CD4-positive, alpha-beta T cell treated with Interleukin-2 at 100 ng/mL for 4 hours (primary cell): ENCODE results near the gene SYT5.
"Not testable (repeated sequence)": the region's sequence is repeated elsewhere in the genome, so short reads cannot be mapped to it uniquely, and the experiment has no call there.

Experiments used
- DNase-seq: peaks from one replicate; pipeline ENCODE4 v3.0.0-alpha.2; 2020; ENCODE audit warnings: low spot score

Gene SYT5

GRCh38 chr19:55172318-55172717 is 7.8 kb downstream of the SYT5 start:
- DNase-seq, result not testable (repeated sequence)

- no peak for DNase-seq
Measured at GRCh38 chr19:55171440-55171839, 8.6 kb downstream of the SYT5 start.

DNA sequence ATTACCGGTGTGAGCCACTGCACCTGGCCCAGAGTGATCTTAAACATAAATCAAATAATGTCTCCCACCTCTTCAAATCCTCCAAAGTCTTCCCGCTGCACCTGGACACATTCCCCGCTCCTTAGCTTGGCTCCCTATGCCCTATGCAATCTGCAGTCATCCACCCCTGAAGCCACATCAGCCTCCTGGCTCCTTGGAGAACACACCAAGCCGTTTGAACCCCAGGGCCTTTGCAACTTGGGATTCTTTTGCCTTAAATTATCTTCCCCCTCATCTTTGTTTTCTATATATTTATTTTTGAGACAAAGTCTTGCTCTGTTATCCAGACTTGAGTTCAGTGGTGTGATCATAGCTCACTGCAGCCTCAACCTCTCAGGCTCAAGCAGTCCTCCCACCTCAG is 11.0 kb downstream of the SYT5 start:
- no peak for DNase-seq

DNA sequence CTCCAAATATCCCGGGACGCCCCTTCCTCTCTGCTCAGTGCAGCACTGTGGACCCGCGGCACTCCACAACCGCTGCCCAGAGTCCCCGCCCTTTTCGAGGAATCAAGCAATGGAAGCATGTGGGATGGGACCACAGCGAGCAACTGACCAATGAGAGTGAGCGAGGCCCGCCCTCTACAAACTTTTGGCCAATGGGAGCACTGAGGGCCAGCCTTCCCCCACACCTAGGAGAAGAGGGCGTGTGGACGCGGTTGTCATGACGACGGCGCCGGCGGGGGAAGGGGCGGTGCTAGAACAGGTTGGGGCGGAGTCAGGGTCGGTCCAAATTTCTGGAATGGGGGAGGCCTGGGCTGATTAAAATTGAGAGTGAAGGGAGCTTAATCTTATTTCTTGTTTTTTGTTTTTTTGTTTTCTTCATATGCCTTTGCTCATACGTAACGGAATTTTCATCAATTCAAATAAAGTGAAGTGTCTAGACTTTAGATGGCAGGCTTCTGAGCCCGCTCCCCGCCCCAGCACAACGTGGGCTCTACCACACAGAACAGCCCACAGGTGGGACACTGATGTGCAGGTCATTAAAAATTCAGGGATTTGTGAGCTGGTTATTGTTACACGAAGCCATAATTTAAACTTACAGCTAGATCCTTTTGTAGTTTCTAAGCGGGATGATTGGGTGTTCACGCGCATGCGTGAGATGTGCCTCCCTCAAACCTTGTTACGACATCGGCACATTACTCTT is 13.4 kb downstream of the SYT5 start, which contains the start of gene DNAAF3:
Gene DNAAF3, minus strand, starts transcription at position 84 of the 739 bp plus-strand sequence. CDS start 200 bp downstream, outside the sequence.
- peak; percentile 75 for DNase-seq

DNA sequence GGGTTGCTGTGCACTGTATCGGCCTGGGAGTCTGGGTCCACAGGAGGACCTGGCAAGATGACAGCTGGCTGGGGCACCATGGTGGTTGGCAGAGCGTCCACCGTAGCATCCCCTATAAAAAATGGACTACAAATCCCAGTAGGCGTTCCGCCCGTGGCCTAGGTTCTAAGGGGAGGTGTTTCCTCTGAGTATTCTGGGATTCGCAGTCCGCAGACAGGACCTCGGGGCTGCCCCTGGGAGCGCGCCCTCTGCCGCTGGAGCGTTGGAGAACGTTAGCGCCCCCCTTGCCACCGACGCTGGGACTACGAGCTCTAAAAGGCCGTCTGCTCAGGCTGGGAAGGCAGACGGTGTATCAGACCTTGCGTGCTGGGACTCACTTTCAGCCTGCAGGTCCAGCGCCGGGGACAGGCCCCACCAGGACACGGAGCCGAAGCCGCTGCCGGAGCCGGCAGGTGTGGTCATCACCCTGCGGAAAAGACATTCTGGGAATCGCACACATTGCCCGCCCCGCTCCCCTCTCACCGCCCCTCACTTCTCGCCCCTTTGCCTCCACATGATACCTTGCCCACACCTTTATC is 14.0 kb downstream of the SYT5 start:
- peak; percentile 46 for DNase-seq

- DNase-seq, result no peak
Measured at GRCh38 chr19:55161571-55162322, 18.3 kb downstream of the SYT5 start.

- DNase-seq, result no peak
Measured at GRCh38 chr19:55160986-55161365, 19.1 kb downstream of the SYT5 start.

GRCh38 chr19:55160128-55160985 is 19.7 kb downstream of the SYT5 start:
- peak; percentile 84 for DNase-seq

DNA sequence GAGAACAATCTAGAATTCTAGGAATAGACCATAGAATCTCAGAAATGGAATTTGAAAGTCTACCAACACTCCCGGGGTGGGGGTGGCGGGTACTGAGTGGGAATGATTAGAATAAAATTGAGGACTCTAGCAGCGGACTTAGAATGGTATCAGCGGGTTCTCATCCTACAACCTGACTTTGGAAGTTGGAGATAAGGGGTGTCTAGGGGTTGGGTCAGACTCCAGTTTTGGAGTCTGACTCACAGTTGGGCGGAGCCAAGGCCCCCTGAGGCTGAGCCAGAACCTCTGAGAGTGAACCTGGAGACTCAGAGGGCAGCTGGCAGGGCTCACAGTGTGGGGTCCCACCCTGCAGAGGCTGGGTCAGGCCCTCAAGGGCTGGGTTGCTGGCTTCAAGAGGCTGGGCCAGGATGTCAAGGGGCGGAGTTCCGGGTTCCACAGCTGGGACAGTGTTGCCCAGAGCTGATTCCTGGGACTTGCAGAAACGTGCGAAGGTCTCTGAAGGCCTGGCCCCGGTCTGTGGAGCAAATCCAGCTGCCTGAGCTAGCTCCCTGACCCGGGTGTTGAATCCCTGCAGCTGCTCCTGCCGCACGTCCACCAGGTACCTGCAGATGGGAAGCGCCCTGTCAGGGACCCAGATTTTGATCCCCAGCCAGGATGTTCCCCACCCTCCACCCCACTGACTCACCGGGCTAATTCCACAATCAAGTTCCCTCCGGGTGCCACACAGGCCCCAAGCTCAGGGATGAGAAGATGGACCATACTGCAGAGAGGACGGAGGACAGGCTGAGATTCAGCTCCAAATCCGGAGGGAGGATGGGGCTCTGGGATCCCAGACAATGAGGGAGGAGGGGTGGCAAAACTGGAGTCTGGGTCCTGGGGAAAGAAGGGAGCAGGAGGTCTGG is 21.0 kb downstream of the SYT5 start:
- DNase-seq, result no peak

GRCh38 chr19:55158423-55158822 is 21.7 kb downstream of the SYT5 start:
- no peak for DNase-seq

DNA sequence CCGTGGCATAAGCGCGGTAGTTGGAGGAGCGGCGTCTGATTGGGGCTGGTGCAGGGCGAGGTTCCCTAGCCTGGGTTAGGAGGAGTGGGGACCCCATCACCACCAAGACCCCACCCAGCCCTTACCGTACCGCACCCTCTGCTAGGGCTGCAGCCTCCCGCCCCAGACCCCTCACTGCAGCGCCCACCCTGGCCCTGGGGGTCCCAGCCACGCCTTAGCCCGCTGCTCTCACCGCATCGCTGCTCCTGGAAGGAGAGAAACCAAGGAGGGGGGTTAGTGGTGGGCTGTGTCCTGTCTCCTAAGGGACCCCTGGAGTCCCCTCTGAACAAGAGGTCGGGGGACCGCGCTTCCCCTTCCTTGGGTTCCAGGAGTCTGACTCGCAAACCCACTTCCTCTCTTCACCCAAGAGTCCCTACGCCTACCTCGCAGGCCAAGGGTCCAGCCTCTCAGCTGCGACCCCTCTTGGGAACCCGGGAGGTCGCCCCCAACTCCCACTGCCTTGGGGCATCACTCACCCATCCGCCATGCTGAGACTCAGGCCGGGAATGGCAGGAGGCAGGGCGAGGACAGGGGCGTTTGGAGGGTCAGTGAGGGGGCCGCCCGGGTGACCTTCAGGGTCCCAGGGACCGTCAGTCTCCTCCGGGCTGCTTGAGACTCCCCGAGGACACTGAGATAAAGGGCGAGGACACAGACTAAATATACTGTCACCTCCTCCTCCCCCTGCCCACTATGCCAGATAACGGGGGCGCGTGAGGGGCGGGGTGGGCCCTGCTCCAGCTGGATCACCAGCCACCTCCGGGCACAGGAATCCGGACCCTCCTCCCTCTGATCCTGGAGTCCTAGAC is 22.8 kb downstream of the SYT5 start, which contains the start of gene TNNI3:
Gene TNNI3, minus strand, starts transcription at position 669 of the 845 bp plus-strand sequence. Its CDS starts 143 bp downstream, at position 526.
- no peak for DNase-seq

DNA sequence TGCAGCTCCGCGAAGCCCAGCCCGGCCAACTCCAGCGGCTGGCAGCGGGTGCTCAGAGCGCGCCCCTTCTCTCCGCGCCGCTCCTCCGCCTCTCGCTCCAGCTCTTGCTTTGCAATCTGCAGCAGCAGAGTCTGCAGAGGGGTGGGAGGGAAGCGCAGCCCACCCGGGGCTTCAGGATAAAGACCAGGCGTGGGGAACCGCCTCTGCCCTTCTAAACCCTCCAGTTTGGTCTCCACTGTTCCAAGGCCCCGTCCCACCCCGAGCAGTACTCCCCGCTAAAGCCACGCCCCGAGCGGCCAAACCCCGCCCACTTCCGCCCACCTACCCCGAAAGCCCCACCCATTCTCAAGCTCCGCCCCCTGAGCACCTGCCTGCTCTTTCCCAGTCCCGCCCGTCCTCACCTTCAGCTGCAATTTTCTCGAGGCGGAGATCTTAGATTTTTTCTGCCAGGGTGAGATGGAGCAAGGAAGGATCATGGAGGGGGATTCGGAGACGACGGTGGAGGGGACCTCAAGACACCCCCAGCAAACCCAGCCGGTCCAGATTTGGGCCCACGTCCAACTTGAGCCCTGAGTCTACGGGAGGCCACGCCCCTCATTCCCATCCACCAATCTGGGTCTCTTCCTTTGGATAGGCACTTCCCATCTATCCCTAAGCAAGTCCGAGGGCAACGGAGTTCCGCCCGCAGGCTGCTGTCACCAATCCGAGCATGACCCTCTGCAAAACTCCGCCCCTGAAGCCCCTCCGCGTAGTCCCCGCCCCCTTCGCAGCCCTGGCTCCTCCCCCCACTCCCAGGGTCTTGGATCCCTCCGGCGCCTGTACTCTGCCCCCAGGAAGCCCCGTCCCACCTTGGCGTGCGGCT is 23.7 kb downstream of the SYT5 start:
- DNase-seq, result peak; percentile 6

- DNase-seq, result not testable (repeated sequence)
Measured at GRCh38 chr19:55155784-55156183, 24.3 kb downstream of the SYT5 start.

GRCh38 chr19:55153652-55154264 is 26.3 kb downstream of the SYT5 start:
- DNase-seq, result no peak

DNA sequence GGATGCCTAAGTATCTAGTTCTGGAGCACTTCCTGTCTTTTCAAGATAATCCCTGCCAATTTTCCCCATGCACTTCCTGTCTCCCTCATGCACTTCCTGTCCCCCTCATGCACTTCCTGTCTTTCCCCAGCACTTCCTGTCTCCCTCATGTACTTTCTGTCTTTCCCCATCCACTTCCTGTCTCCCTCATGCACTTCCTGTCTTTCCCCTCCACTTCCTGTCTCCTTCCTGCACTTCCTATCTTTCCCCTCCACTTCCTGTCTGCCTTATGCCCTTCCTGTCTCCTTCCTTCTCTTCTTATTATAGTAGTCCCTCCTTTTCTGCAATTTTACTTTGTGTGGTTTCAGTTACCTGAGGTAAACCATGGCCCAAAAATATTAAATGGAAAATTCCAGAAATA is 28.1 kb downstream of the SYT5 start:
- no peak for DNase-seq

DNA sequence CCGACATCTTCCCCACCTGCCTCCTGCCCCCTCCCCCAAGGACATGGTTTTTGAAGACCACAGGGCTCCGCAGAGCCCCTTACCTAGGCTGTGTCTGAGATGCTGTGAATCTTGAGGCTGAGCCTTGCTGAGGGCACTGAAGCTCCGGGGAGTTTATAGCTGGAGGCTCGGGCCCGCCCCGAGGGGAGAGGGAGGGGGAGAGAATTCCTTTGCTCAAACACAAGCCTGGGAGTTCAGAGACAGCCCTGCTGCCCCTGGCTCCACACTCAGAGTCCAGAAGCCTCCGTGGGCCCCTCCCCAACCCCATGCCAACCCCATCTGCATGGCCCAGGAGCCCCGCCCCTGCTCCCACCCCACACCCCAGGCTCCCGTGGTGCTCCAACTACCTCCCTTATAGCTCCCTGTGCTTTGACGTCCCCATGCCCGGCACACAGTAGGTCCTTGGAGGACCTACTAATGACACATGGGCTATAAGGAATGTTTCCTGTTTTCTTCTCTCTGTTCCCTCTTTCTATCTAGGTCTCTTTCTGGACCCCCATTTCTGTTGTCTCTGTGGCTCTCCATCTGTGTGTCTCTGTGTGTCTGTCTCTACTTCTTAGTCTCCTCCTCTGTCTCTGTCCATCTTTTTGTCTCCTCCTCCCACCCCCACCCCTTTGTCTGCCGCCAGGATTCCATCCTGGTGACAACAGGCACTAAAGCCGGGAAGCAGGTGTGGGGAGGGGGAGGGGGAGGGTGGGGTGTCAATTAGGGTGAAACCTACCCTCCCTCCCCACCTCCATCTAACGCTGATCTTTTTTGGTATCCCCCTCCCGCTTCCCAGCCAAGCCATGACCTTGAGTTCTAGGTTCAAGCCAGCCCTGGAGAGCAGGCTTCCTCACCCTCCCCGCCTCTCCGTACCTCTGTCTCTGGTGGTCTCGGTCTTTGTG is 30.7 kb downstream of the SYT5 start, which contains the start of gene TNNT1:
Gene TNNT1, minus strand, starts transcription at position 129 of the 926 bp plus-strand sequence. CDS start 2,049 bp downstream, outside the sequence.
- no peak for DNase-seq
